Measurements from ENCODE around the gene CEP112. TPM values are rescaled to one million over a fixed set of nuclear protein-coding genes. Genes with fewer than 3 reads are reported as not detected.

Gene CEP112
- total and polyA plus RNA-seq, 2 donors (not counting 1 experiment from before 2014, with no cell fraction given): 5.4 to 6.4 TPM

GRCh38 chr17:65674246-65675045 is 517.5 kb downstream of the CEP112 start:
- DNase-seq (ENCODE audit: low read depth in 2 of 2): peak; percentile 21 to 44
- no peaks in the 10 kb centered on the region for H4K20me1 ChIP-seq (ENCODE audit: control insufficient read depth, extremely low read depth, insufficient read depth, low read length)
- H3K36me3 ChIP-seq (ENCODE audit: control insufficient read depth, insufficient read depth, low read length): no peaks in the 10 kb centered on the region
- TF ChIP-seq CTCF (conservative IDR thresholded peaks at IDR 0.05 in 1 of 2, IDR thresholded peaks at IDR 0.05 in 1 of 2; ENCODE audit: low read depth in 1 of 2, low read length in 2 of 2) (no peak), EZH2 (IDR thresholded peaks at IDR 0.05; ENCODE audit: low read length, missing control alignments) (no peak)
- H3K27me3 ChIP-seq (ENCODE audit: control insufficient read depth, insufficient read depth, low read length): no peaks in the 10 kb centered on the region
- H3K4me3 ChIP-seq (replicated peaks in 1 of 4; ENCODE audit: control extremely low read depth in 1 of 4, insufficient read depth in 1 of 4, low read depth in 3 of 4, low read length in 4 of 4): no peak overlapping the region
- H3K4me2 ChIP-seq (ENCODE audit: extremely low read depth, insufficient read depth, low read length): no peak overlapping the region
- no peaks in the 10 kb centered on the region for H3K79me2 ChIP-seq (ENCODE audit: control insufficient read depth, insufficient read depth, low read length)
- H3K9me3 ChIP-seq (ENCODE audit: control insufficient read depth, insufficient read depth, low read depth, low read length): no peaks in the 10 kb centered on the region
- no peak overlapping the region for H2AFZ ChIP-seq (ENCODE audit: low read length)
- H3K27ac ChIP-seq (ENCODE audit: insufficient read depth, low read length): no peak overlapping the region
- no peak overlapping the region for H3K9ac ChIP-seq (ENCODE audit: insufficient read depth, low read length)
- peaks cover 2% of the 10 kb centered on the region for H3K4me1 ChIP-seq (ENCODE audit: control insufficient read depth, extremely low read depth, insufficient read depth, low read length)

DNA sequence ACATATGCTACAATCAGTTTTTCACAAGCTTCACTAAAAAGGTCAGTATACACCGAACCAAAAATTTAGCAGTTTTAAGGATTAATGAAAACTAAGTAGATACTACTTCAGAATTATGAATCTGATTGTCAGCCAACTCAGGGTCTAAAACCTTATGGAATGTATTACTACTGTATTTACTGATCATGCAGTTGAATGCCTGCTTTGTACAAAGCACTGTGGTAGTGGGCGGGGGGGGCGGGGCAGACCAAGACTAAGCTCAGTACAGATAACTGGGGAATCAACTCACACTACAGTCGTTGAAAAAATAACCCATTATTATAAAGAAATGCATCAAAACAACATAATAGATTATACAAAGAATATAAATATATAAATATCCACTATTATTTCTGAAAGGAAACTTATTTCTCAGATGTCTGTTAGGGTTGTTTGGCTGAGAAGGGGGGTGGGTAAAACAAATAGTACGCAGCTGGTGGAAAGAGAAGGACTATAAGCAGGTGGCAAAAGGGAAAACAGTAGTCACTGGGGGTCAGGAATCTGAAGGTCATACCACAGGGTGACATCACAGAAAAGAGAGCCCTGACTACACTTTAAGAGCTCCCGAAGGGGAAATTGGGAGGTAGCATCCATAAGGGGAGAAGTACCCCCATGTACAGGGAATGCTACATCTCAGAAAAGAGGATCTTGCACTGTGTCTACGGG is 521.1 kb downstream of the CEP112 start:
- no peak for TF ChIP-seq CTCF (conservative IDR thresholded peaks at IDR 0.05 in 1 of 2, IDR thresholded peaks at IDR 0.05 in 1 of 2; ENCODE audit: low read depth in 1 of 2, low read length in 2 of 2)
- TF ChIP-seq EZH2 (IDR thresholded peaks at IDR 0.05; ENCODE audit: low read length, missing control alignments): no peak
- Histone ChIP-seq H3K27ac (ENCODE audit: insufficient read depth, low read length) (no peak overlapping the region), H3K79me2 (ENCODE audit: control insufficient read depth, insufficient read depth, low read length) (no peaks in the 10 kb centered on the region), H3K36me3 (ENCODE audit: control insufficient read depth, insufficient read depth, low read length) (no peaks in the 10 kb centered on the region), H3K4me2 (ENCODE audit: extremely low read depth, insufficient read depth, low read length) (no peak overlapping the region), H3K27me3 (ENCODE audit: control insufficient read depth, insufficient read depth, low read length) (no peaks in the 10 kb centered on the region), H3K4me3 (replicated peaks in 1 of 4; ENCODE audit: control extremely low read depth in 1 of 4, insufficient read depth in 1 of 4, low read depth in 3 of 4, low read length in 4 of 4) (no peak overlapping the region), H3K4me1 (ENCODE audit: control insufficient read depth, extremely low read depth, insufficient read depth, low read length) (no peaks in the 10 kb centered on the region), H2AFZ (ENCODE audit: low read length) (no peak overlapping the region), H3K9ac (ENCODE audit: insufficient read depth, low read length) (no peak overlapping the region), H3K9me3 (ENCODE audit: control insufficient read depth, insufficient read depth, low read depth, low read length) (no peaks in the 10 kb centered on the region), H4K20me1 (ENCODE audit: control insufficient read depth, extremely low read depth, insufficient read depth, low read length) (no peaks in the 10 kb centered on the region)
- peak in 1 of 2 donors; percentile 57 for DNase-seq (ENCODE audit: low read depth in 2 of 2)

DNA sequence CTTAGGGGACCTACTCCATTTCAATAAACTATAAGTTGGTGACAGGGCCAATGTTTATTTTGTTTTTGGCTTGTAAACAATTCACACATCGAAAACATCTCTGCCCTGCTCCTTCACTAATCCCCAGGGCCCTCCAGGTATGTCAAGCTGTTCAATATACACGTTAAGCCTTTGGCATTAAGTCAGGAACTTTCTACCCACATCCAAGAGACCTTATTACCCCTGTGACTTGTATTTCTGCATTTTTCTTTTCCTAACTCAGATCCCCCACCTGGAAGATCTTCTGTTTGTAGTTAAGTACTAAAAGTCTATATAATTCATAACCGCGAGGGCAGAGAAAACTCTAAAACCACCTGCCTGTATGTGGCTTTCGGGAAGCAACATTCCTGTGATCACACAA is 523.7 kb downstream of the CEP112 start:
- no peak overlapping the region for H3K4me3 ChIP-seq (replicated peaks in 1 of 4; ENCODE audit: control extremely low read depth in 1 of 4, insufficient read depth in 1 of 4, low read depth in 3 of 4, low read length in 4 of 4)
- TF ChIP-seq CTCF (conservative IDR thresholded peaks at IDR 0.05 in 1 of 2, IDR thresholded peaks at IDR 0.05 in 1 of 2; ENCODE audit: low read depth in 1 of 2, low read length in 2 of 2): no peak
- TF ChIP-seq EZH2 (IDR thresholded peaks at IDR 0.05; ENCODE audit: low read length, missing control alignments): no peak
- no peaks in the 10 kb centered on the region for H3K9me3 ChIP-seq (ENCODE audit: control insufficient read depth, insufficient read depth, low read depth, low read length)
- H3K27me3 ChIP-seq (ENCODE audit: control insufficient read depth, insufficient read depth, low read length): no peaks in the 10 kb centered on the region
- no peaks in the 10 kb centered on the region for H4K20me1 ChIP-seq (ENCODE audit: control insufficient read depth, extremely low read depth, insufficient read depth, low read length)
- no peaks in the 10 kb centered on the region for H3K36me3 ChIP-seq (ENCODE audit: control insufficient read depth, insufficient read depth, low read length)
- H3K27ac ChIP-seq (ENCODE audit: insufficient read depth, low read length): no peak overlapping the region
- H3K4me2 ChIP-seq (ENCODE audit: extremely low read depth, insufficient read depth, low read length): no peak overlapping the region
- DNase-seq (ENCODE audit: low read depth in 2 of 2): no peak
- no peaks in the 10 kb centered on the region for H3K79me2 ChIP-seq (ENCODE audit: control insufficient read depth, insufficient read depth, low read length)
- H3K9ac ChIP-seq (ENCODE audit: insufficient read depth, low read length): no peak overlapping the region
- H3K4me1 ChIP-seq (ENCODE audit: control insufficient read depth, extremely low read depth, insufficient read depth, low read length): no peaks in the 10 kb centered on the region
- H2AFZ ChIP-seq (ENCODE audit: low read length): no peak overlapping the region

Data from fibroblast of lung (primary cell).